H4 (cell line): ENCODE results near the gene TM9SF3. TPM values are rescaled to one million over a fixed set of nuclear protein-coding genes. Genes with fewer than 3 reads are reported as not detected.

ENCODE experiments used
- DNase-seq: peaks from one replicate; pipeline ENCODE4 v3.0.0-alpha.2; 2015; ENCODE audit warnings: low spot score
- total RNA-seq: library from RNA; depleted of rRNA; stranded (reverse); fragments of >200 nt; shearing (Covaris generic); gene quantifications from 2 replicates; pipeline ENCODE4 v1.2.3, GENCODE V29; 2014

The TM9SF3 gene
- total RNA-seq, 1 experiment from 2014 or later = 72.4 TPM

DNA sequence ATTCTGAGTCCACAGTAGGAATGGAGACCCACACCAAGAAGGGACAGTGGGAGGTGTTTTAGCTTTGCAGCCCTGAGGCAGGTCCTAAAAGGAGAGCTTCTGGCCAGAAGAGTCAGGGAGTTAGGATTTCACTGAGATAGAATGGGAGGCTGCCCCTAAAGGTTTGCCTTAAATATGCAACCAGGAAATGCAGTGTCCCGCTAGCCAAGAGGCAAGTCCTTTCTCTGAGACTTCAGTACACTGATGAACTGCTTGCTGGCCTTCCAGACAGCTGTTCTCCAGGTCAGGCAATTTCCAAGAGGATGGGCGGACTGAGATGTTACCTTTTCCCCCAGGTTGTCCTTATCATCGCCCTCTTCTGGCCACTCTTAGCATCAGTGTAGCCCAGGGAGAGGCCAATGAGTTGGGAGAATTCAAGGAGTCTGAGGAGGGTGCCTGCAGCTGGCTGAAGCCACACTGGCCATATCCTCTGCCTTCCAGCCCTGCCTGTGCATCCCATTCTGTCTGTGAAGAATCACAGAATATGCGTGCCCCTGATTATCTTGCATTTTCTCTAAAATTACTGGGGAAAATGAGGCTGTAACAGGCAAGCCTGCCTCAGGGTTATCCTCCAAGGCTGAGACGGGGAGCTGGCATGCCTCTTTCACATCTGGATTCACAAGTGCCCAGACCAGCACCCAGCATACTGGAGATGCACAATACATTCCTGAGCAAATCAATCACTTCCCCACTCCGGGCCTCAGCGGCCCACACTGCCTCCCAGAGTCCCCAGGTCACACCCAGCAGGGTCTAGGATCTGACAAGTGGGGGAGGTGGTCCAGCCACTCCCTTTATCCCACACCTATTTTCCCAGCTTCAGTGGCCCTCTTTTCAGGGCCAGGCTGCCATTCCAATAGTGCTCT is 75.5 kb downstream of the TM9SF3 start:
- peak; percentile 27 for DNase-seq

- peak; percentile 18 for DNase-seq
These were observed 77.7 kb downstream of the TM9SF3 start for GRCh38 chr10:96509017-96509641.

- no peak for DNase-seq
These were observed 79.8 kb downstream of the TM9SF3 start for GRCh38 chr10:96507044-96507443.

DNA sequence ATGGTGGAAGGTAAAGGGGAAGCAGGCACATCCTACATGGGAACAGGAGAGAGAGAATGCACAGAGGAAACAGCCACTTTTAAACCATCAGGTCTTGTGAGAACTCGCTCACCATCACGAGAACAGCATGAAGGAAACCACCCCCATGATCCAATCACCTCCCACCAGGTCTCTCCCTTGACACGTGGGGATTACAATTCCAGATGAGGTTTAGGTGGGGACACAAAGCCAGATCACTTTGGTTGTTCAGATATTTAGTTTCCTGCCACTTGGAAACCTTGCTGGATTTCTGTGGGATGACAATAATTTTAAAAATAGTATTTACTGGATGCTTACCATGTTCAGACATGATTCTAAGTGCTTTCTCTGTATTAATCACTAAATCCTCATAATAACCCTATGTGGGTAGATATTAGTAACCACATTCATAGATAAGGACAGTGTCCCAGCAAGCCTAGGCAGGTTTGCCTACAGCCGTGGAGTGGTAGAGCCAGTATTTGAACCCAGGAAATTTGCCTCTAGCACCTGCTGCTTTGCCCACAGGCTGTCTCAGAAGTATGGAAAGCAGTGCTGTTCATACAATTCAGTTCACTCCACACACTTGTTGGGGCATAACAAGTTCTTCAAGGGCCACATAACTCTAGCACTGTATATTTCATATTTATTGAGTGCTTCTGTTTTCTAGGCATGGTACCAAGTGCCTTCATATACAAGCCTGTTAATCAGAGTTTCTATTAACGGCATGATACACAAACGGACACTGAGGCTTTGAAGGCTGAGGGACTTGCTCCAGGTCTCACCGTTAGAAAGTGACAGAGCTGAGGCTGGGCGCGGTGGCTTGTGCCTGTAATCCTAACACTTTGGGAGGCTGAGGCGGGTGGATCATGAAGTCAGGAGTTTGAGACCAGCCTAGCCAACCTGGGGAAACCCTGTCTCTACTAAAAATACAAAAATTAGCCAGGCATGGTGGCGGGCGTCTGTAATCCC is 81.4 kb downstream of the TM9SF3 start:
- DNase-seq = no peak

- no peak for DNase-seq
These were observed 84.1 kb downstream of the TM9SF3 start for GRCh38 chr10:96502561-96503282.

- DNase-seq = peak; percentile 20
These were observed 84.8 kb downstream of the TM9SF3 start for GRCh38 chr10:96501985-96502384.

DNA sequence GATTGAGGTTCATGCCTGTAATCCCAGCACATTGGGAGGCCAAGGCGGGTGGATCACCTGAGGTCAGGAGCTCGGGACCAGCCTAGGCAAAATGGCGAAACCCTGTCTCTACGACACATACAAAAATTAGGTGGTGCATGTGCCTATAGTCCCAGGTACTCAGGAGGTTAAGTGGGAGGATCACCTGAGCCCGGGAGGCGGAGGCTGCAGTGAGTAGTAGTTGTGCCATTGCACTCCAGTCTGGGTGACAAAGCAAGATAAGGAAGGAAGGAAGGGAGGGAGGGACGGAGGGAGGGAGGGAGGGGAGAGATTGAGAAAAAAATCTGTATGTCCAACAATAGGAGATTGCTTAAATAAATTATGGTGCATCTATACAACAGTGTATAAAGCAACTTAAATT is 86.3 kb downstream of the TM9SF3 start:
- no peak for DNase-seq

DNA sequence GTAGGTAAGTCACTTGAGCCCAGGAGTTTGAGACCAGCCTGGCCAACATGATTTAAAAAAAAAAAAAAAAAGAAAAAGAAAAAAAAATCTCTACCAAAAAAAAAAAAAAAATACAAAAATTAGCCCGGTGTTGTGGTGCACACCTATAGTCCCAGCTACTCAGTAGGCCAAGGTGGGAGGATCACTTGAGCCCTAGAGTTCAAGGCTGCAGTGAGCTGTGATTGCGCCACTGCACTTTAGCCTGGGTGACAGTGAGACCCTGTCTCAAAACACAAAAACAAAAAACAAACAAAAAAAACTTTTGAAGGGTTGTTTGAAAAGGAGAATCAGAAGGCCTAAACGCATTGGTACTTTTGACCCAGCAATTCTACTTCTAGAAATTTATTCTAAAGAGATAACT is 86.8 kb downstream of the TM9SF3 start:
- DNase-seq = no peak

DNA sequence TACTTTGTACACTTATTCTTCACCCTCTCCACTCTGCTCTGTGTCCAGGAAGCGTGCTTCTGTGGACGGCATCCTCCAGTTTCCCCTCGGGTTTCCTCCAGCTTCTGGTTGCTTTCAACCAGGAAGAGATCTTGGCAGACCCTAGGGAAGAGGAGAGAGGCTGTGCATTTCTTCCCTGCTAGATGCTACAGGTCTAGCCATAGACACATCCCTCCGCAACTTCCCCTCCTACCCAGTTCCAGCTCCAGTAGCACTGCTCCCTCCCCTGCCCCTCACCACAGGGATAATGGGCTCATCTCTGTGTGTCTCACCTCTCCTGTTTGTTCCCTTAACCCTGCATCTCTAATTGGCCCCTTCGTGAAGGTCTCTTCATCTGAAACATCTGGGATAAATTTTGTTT is 89.4 kb downstream of the TM9SF3 start:
- no peak for DNase-seq

DNA sequence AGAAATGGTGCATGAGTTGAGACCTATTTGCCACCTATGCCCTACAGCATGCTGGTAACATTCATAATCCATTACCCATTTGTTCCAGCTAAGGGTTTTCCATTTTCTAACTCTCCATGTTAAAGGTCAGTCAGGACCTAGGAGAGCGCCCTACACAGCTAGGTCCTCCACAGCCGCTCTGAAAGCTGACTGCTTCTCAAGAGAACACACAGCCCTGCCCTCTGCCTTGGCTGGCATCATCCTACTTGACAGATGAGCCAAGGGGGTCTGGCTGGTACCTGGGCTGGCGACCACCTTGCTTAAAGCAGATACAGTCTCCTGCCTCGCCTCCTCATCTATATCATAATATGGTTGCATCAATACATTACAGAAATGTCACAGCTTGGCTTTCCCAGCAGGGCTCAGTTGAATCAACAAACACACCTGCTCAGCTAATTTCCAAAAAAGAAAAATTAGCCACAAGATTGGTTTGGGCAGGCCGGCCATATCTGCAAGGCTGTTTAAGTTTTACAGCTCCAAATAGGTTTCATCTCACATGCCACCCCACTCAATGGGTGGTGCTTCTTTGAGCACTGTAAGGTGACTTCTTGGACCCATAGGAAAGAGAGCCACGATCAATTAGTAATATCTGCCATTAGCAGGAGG is 90.4 kb downstream of the TM9SF3 start:
- no peak for DNase-seq

DNA sequence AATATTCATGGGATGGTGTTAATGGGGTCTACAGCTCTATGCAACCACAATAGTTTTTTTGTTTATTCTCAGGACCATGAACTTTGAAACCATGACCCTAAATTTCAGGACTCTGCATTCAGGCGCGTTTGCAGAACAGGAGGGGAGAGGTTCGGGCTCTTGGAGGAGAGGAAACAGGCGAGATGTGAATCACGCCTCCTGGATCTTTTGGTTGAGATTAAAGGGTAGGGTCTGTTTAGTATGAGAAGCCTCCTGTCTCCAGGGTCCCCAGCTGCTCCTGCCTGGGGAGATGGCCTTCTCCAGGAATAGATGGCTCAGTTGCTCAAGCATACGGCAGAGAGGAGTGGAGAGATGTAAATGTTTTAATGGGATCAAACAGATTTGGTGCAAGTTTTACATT is 91.3 kb downstream of the TM9SF3 start:
- no peak for DNase-seq

DNA sequence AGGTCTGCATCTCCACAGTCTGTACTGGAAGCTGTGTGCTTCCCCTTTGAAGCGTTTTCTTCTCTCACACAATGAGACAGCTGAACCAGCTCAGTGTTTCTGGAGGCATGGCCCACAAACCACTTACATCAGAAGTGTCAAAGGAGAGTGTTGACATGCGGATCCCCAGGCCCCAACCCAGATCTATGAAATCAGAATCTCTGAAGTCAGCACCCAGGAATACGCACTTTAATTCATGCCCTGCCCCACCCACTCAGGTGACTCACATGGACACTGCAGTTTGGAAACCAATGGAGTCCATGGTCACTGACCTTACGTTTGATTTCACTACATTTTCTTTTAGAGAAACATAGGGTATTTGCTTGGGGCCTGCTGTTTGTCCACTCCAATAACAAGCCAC is 92.1 kb downstream of the TM9SF3 start:
- DNase-seq = no peak

DNA sequence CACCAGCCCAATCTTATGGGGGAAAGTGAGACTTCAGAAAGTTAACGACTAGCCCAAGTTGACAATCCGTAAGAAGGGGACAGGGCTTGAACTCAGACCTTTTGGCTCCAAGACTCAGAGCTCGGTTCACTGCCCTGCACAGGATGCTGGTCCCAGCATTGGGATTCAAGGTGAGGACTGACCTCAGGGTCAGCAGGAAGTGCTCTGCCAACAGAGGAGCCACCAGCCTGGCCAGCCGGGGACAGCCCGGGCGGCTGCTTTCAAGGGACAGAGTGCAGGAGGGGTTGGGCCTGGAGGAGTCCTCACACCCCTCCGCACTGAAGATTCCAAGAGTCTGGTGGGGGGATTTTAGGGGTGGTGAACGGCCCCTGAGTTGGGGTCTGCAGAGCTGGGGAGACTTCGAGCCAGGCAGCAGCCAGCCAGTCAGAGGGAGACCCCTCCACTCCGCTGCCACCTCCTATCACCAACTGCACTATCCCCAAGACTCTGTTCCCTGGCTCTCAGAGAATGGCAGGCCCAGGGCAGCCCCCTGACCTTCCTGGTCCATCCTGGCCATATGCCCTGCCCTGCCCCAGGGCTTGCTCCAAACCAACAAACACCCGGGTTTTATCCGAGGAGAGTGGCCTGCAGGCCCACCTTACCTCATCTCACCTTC is 92.8 kb downstream of the TM9SF3 start:
- DNase-seq = no peak

DNA sequence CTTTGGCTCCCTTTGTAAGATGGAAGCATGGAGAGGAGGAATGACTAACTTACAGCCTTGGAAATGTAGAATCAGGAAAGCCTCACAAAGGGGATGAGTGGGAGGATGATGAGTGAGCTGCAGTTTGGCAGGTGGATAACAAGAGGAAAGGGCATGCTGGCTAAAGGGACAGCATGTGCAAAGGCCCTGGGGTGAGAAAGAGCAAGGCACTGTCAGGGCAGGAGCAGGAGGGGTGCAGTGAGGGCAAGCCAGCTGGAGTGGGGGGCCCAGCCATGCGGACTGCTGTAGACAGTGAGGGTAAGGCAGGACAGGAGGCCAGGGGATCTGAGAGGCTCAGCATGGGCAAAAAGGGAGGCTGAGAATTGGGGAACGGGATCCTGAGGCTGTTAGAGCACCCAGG is 93.6 kb downstream of the TM9SF3 start:
- no peak for DNase-seq

GRCh38 chr10:96491303-96491702 is 95.5 kb downstream of the TM9SF3 start:
- no peak for DNase-seq

- DNase-seq = no peak
These were observed 98.5 kb downstream of the TM9SF3 start for GRCh38 chr10:96488161-96488935.

- DNase-seq = no peak
These were observed 103.8 kb downstream of the TM9SF3 start for GRCh38 chr10:96482815-96483588.

DNA sequence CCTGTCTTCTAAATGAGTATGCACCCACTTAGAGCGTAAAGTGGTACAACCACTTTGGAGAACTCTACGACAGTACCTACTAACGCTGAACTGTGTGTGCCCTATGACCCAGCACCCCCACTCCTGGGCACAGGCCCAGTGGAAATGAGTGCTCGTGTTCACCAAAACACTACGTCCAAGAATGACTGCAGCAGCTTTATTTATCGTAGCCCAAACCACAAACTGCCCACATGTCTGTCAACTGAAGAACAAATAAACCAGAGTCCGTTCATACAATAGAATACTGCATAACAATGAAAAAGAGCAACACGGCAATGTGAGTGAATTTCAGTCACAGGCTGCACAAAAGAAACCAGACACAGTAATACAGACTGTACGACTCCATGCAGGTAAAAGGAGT is 108.5 kb downstream of the TM9SF3 start:
- DNase-seq = peak; percentile 47

DNA sequence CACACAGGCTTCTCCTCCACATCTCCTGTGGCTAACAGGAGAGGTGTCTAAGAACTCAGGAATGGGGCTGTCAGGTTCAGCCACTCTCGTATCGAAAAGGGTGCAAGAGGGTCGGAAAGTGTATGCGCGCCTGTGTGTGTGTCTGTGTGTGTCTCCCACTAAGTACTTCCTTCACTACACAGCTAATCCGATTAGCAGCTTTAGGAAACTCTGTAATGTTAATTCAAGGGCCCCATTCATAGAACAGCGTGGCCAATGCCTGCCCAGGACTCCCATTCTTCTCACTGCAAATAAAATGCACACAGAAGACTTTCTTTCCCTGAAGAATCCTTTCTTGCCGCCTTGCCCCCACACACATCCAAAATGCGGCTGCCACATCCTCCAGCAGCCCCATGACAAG is 112.9 kb downstream of the TM9SF3 start:
- DNase-seq = no peak
